ENCODE measurements around the gene SORCS3. TPM values are rescaled to one million over a fixed set of nuclear protein-coding genes. Genes with fewer than 3 reads are reported as not detected.

SORCS3 gene
- total and polyA plus RNA-seq, 10 of the 15 experiments (the other 5 are each of a cell fraction or from before 2014, with no cell fraction given): 0.01 to 0.04 (median 0.02) TPM; not detected in 7

DNA sequence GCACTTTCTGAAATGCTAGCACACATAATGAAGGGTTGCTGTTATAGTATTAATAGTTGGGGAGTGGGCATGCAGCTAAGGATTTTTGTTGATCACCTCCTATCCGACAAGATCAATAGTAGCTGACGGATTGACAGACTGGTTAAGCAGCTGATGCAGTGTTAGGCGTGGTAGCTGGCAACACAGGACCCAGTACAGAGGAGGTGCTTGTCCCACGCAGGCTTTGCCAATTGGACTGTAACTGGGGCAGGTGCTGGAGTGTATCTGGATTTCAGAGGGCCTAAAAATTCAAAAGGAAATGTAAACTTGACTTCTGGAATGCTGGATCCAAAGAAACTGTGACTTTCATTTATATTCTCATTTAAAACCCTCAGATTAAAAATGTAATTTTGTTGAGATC lies 340.9 kb downstream of the SORCS3 start (continued):
- TF ChIP-seq HSF1 (IDR thresholded peaks at IDR 0.05; ENCODE audit: low read depth, low read length) (no peak), SMAD1 (IDR thresholded peaks at IDR 0.05; ENCODE audit: low read depth, partially characterized antibody) (no peak), EGR1 (IDR thresholded peaks at IDR 0.05; ENCODE audit: borderline replicate concordance in 1 of 2, low read depth in 2 of 2, low read length in 2 of 2) (no peak), NFYA (IDR thresholded peaks at IDR 0.05; ENCODE audit: borderline replicate concordance, low read depth, low read length) (no peak), RBBP5 (conservative IDR thresholded peaks at IDR 0.05) (no peak), TCF7 (IDR thresholded peaks at IDR 0.05; ENCODE audit: borderline replicate concordance) (no peak), CTCF (IDR thresholded peaks at IDR 0.05 in 2 of 3, conservative IDR thresholded peaks at IDR 0.05 in 1 of 3; ENCODE audit: control insufficient read depth in 2 of 3, extremely low read depth in 1 of 3, insufficient read depth in 1 of 3, low read depth in 3 of 3, low read length in 3 of 3) (no peak), EP300 (IDR thresholded peaks at IDR 0.05; ENCODE audit: borderline replicate concordance in 1 of 2, control insufficient read depth in 1 of 2, low read depth in 2 of 2, low read length in 2 of 2) (no peak), POLR2AphosphoS2 (IDR thresholded peaks at IDR 0.05; ENCODE audit: low read depth, low read length) (no peak), TBL1XR1 (IDR thresholded peaks at IDR 0.05; ENCODE audit: low read depth, low read length) (no peak), TAF1 (IDR thresholded peaks at IDR 0.05; ENCODE audit: borderline replicate concordance, low read depth, low read length) (no peak), MTA2 (IDR thresholded peaks at IDR 0.05; ENCODE audit: low read depth) (no peak)
- TF ChIP-seq, protein P1, sequence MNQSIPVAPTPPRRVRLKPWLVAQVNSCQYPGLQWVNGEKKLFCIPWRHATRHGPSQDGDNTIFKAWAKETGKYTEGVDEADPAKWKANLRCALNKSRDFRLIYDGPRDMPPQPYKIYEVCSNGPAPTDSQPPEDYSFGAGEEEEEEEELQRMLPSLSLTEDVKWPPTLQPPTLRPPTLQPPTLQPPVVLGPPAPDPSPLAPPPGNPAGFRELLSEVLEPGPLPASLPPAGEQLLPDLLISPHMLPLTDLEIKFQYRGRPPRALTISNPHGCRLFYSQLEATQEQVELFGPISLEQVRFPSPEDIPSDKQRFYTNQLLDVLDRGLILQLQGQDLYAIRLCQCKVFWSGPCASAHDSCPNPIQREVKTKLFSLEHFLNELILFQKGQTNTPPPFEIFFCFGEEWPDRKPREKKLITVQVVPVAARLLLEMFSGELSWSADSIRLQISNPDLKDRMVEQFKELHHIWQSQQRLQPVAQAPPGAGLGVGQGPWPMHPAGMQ (IDR thresholded peaks at IDR 0.05; ENCODE audit: borderline replicate concordance): no peak

Data from GM12878 (cell line).